Measurements from ENCODE around the gene NLGN1. TPM values are rescaled to one million over a fixed set of nuclear protein-coding genes. Genes with fewer than 3 reads are reported as not detected.
"Not testable (repeated sequence)": the region's sequence is repeated elsewhere in the genome, so short reads cannot be mapped to it uniquely, and the experiment has no call there.

The NLGN1 gene
- total RNA-seq, 1 experiment from 2014 or later = 8.6 TPM

DNA sequence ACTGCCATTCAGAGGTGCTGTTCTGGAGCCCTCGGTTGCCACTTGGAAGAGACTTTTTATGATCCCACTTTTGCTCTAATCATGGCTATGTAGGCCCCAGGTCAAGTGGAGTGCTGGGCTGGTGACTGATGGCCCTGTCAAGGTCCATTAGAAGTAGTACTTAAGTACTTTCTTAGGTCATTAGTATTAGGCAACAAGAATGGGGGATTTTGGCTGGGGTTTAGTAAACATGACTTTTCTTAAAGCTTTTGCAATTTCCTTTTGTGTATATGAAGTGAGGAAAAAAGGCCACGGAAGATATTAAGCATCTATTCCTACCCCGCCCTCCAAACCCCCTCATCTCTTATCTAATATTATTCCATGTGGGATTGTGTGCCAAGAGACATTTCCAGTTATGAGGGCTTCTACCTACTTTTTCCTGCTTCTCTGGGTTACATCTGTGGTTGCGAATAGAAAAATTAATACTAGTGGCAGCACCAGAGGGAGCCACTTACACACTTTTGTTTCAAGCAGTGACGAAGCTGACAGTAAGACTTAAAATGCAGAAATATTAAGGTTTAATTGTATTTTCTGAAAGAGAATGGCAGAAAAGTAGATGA is 13.9 kb downstream of the NLGN1 start:
- in situ Hi-C loops (cut with HindIII; ENCODE audit: low pct_unique_long_range_greater_than_20kb, low sequenced_read_pairs) = no loop called here
- DNase-seq (ENCODE audit: low read depth) = peak; percentile 51

DNA sequence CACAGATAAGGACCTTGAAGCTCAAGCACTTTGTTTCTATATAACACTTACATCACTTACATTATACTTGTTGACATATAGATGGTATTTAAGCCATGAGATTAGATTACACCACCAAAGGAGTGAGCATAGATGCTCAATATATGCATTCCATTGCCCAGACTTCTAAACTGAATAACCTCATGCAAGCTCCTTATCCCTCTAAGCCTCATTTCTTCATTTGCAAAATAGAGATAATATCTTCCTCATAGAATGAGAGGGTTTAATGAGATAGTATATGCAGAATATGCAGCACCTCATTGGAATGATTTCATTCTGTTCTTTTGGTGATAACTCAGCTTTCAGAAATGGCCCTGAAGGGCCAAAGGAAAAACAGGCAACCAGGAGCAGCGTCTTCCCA is 18.5 kb downstream of the NLGN1 start:
- in situ Hi-C loops (cut with HindIII; ENCODE audit: low pct_unique_long_range_greater_than_20kb, low sequenced_read_pairs) = no loop called here
- DNase-seq (ENCODE audit: low read depth) = no peak

DNA sequence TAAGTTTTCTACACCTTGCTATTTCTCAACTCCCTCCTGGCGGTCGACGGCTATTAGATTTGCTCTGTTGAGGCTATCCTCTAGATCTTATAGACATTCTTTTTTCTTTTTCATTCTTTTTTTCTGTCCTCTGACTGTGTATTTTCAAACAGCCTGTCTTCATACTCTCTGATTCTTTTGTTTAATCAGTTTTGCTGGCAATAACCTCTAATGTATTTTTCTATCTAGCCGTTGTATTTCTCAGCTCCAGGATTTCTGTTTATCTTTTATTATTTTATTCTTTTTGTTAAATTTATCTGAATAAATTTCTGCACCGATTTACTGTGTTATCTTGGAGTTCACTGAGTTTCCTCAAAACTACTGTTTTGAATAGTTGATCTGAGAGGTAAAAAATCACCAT is 31.5 kb downstream of the NLGN1 start:
- in situ Hi-C loops (cut with HindIII; ENCODE audit: low pct_unique_long_range_greater_than_20kb, low sequenced_read_pairs) = no loop called here

GRCh38 chr3:173429527-173429926 is 32.0 kb downstream of the NLGN1 start:
- in situ Hi-C loops (cut with HindIII; ENCODE audit: low pct_unique_long_range_greater_than_20kb, low sequenced_read_pairs) = no loop called here
- DNase-seq (ENCODE audit: low read depth) = no peak

More for the DNA sequence above, 31.5 kb downstream of the NLGN1 start:
- peak; percentile 16 for DNase-seq (ENCODE audit: low read depth)

- in situ Hi-C loops (cut with HindIII; ENCODE audit: low pct_unique_long_range_greater_than_20kb, low sequenced_read_pairs) = no loop called here
- DNase-seq (ENCODE audit: low read depth) = no peak
These were observed 33.0 kb downstream of the NLGN1 start for GRCh38 chr3:173430576-173430975.

DNA sequence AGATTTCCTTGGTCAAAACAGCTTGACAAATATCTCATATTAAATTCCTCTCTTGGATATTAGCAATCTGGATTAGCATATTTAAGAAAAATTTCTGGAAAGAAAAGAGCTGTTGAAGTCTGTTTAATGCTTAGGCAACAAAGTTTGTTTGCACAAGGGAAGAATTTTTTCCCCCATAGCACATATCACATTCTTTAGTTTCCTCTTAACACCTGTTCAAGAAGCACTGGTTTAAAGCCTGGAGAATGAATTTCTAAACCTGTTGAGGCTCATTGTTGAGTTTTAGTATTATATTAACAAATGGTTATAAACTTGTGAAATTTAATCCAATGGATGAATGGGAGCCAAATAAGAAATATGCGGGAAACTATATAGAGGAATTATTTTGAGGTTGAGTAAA is 41.5 kb downstream of the NLGN1 start:
- no peak for DNase-seq (ENCODE audit: low read depth)
- in situ Hi-C loops (cut with HindIII; ENCODE audit: low pct_unique_long_range_greater_than_20kb, low sequenced_read_pairs) = no loop called here

GRCh38 chr3:173440514-173440913 is 43.0 kb downstream of the NLGN1 start:
- in situ Hi-C loops (cut with HindIII; ENCODE audit: low pct_unique_long_range_greater_than_20kb, low sequenced_read_pairs) = no loop called here
- no peak for DNase-seq (ENCODE audit: low read depth)

DNA sequence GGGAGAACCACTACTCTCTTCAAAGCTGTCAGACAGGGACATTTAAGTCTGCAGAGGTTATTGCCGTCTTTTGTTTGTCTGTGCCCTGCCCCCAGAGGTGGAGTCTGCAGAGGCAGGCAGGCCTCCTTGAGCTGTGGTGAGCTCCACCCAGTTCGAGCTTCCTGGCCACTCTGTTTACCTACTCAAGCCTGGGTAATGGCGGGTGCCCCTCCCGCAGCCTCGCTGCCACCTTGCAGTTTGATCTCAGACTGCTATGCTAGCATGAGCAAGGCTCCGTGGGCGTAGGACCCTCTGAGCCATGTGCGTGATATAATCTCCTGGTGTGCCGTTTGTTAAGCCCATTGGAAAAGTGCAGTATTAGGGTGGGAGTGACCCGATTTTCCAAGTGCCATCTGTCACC is 54.0 kb downstream of the NLGN1 start:
- in situ Hi-C loops (cut with HindIII; ENCODE audit: low pct_unique_long_range_greater_than_20kb, low sequenced_read_pairs) = not testable (repeated sequence)

GRCh38 chr3:173463250-173463649 is 65.7 kb downstream of the NLGN1 start:
- DNase-seq (ENCODE audit: low read depth) = no peak
- in situ Hi-C loops (cut with HindIII; ENCODE audit: low pct_unique_long_range_greater_than_20kb, low sequenced_read_pairs) = no loop called here

More for the DNA sequence above, 54.0 kb downstream of the NLGN1 start:
- DNase-seq (ENCODE audit: low read depth) = not testable (repeated sequence)

DNA sequence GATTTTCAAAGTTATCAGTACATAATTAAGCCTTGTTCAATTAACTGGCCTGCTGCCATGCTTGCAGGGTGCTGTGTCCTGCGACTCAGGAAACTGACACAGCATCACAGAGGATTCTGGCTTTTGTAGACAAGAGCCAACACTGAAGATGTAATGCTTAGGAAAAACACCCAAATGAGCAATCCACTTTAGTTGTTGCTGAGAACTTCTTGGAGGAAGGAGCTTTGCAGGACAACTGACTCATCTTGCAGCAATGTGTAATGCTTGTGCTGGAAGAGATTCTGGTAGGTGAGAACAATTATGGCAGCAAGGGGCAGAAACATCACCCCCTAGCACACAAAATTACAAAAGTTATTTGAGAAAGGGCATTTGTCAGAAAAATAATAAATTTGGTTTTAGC is 67.6 kb downstream of the NLGN1 start:
- in situ Hi-C loops (cut with HindIII; ENCODE audit: low pct_unique_long_range_greater_than_20kb, low sequenced_read_pairs) = no loop called here
- peak; percentile 18 for DNase-seq (ENCODE audit: low read depth)

- in situ Hi-C loops (cut with HindIII; ENCODE audit: low pct_unique_long_range_greater_than_20kb, low sequenced_read_pairs) = no loop called here
- no peak for DNase-seq (ENCODE audit: low read depth)
These were observed 68.5 kb downstream of the NLGN1 start for GRCh38 chr3:173465898-173466678.

DNA sequence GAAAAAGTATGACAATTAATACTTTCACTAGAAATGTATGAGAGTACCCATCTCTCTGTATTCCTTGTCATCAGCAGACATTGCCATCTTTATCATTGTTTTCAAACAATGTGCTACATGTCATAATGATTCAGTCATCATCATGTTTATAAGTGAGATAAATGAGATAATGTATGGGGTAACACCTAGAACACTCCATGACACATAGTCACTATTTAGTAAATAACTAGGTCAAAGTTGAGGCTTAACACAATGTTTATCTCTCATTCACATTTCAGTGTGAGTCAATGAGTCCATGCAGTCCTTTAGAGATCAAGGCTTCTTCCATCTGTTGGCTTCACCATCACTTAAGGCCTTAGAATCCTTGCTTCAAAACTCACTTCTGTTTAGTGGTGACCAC is 70.0 kb downstream of the NLGN1 start:
- in situ Hi-C loops (cut with HindIII; ENCODE audit: low pct_unique_long_range_greater_than_20kb, low sequenced_read_pairs) = no loop called here
- no peak for DNase-seq (ENCODE audit: low read depth)

- in situ Hi-C loops (cut with HindIII; ENCODE audit: low pct_unique_long_range_greater_than_20kb, low sequenced_read_pairs) = no loop called here
- DNase-seq (ENCODE audit: low read depth) = no peak
These were observed 75.7 kb downstream of the NLGN1 start for GRCh38 chr3:173473237-173473636.

DNA sequence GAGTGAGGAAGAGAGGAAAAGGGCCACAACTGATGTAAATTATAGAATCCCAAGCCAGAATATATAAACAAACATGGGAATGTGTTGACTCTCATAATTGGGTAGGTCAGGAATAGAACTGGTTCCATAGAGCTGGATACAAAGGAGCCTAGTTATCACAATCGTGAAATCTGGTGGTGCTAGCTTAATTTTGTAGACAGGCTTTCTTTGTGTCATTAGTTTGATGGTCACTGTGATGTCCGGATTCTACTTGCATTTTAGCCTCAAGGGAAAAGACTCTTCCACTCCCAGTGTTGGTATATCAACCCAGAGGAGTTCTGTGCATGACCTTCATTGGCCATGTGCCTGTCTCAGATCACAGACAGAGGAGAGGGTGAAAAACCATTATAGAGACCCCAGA is 81.8 kb downstream of the NLGN1 start:
- DNase-seq (ENCODE audit: low read depth) = no peak
- in situ Hi-C loops (cut with HindIII; ENCODE audit: low pct_unique_long_range_greater_than_20kb, low sequenced_read_pairs) = no loop called here

DNA sequence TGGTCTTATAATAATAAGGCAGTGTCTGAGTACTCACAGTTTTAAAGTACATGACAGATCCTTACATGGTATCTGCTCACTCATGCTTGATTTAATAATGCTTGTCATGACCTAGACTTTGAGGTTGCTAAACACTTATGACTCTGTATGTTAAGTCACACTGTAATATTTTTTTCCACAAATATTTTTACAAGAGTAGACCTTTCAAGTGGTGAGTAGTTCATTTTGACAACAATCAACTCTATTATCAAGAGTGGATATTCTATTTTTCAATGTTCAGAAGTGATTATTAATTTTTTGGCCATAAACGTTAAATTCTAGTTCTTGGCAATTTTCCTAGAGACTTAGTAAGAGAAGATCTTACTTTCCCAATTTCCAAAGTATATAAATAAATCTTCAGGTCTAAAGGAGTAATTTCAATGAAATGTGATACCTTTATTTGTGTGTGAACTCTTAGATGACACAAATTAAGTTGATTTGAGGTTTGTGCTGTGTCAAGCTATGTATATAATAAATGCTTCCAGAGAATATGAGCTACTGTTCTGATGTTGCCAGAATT is 104.5 kb downstream of the NLGN1 start:
- in situ Hi-C loops (cut with HindIII; ENCODE audit: low pct_unique_long_range_greater_than_20kb, low sequenced_read_pairs) = no loop called here
- DNase-seq (ENCODE audit: low read depth) = no peak

DNA sequence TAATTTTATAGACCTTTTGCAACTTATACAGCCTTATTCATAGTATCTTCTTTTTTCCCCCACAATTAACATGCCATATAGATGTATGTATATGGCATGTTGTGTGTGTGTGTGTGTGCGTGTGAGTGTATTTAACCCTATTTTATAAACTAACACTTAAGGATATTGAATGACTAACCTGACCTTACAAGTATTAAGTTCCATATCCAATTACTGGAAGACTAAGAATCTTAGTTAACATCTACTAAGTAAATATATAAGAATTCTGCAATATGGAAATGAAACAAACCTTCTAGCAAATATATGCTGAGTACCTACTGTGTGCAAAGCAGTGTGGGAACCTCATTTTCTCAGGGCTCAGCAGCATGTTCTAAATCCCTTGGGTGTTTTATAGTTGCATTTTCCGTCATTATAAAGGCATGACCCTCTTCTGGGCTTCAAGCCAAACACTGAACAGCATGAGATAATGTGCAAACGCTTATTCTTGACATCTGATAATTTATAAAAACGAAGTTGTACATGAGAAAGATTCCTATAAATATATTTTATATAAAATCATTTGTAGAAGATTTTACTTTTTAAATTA is 105.5 kb downstream of the NLGN1 start:
- no peak for DNase-seq (ENCODE audit: low read depth)
- in situ Hi-C loops (cut with HindIII; ENCODE audit: low pct_unique_long_range_greater_than_20kb, low sequenced_read_pairs) = no loop called here

DNA sequence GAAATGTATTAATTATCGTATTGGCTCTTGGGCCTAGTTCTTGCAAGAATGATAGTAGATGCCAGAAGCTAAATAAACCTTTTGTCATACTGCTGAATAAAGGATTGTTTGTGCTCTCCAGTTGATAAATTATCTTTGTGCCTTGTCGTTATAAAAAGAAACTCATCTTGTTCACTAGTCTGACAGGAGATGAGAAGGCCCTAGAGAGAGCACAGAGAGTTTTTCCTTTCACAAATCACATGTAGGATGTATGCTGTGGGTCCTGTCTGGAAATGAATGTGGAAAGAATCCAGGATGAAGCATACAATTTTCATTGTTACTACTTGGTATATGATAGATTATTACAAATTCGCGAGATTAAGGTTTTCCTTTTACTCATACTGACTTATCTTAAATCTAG is 113.0 kb downstream of the NLGN1 start:
- in situ Hi-C loops (cut with HindIII; ENCODE audit: low pct_unique_long_range_greater_than_20kb, low sequenced_read_pairs) = no loop called here
- no peak for DNase-seq (ENCODE audit: low read depth)

DNA sequence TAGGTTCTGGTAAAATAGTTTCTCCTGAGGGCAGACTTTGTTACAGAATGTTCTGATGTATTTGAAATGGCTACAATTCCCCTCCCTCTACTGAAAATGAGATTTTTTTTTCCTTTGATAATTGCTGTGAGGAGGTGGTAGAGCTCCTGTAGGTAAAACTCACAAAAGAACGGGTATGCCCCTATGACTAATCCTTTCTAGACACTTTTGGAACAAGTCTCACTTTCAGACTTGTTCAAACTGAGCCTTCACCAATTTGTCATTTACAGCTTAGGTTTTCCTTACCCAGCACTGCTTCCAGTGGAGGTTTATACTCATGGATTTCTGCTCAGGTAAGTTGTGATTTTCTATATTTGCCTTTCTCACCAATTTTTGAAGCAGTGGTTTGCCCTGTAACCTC is 115.6 kb downstream of the NLGN1 start:
- in situ Hi-C loops (cut with HindIII; ENCODE audit: low pct_unique_long_range_greater_than_20kb, low sequenced_read_pairs) = no loop called here
- no peak for DNase-seq (ENCODE audit: low read depth)

DNA sequence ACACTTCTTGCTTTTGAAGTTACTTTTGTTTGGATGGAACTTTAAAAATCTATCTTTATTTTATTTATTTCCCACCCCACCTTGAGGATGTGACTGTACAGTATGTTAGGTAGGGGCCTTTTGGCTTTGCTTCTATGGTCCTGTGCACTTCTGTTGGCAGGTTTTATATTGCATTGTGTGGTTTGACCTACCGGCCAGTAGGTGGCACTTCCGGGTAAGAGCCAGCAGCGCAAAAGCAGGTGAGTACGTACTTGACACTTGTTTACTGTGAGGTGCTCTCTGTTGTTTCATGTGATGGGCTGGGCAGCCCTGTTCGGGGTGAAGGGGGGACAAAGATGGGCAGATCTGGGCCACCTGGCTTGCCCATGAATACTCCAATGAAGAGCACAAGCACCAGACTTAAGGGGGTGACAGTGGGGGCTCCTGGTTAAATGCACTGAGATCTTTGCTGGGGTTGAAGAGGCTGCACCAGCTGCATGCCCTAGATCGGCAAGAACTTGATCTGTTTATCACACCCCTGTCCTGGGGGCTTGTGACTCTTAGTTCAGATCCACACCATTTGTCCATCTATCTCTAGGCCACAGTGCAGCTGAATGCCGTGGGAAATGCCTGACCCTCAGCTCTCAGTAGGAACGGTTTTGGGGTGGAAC is 131.6 kb downstream of the NLGN1 start:
- in situ Hi-C loops (cut with HindIII; ENCODE audit: low pct_unique_long_range_greater_than_20kb, low sequenced_read_pairs) = no loop called here
- peak; percentile 14 for DNase-seq (ENCODE audit: low read depth)
